Activated naive CD8-positive, alpha-beta T cell treated with anti-CD3 and anti-CD28 coated beads for 36 hours (primary cell): ENCODE data around the gene AREL1. TPM values are rescaled to one million over a fixed set of nuclear protein-coding genes. Genes with fewer than 3 reads are reported as not detected.
"Not testable (repeated sequence)": the region's sequence is repeated elsewhere in the genome, so short reads cannot be mapped to it uniquely, and the experiment has no call there.

Experiments
- DNase-seq: peaks from one replicate; pipeline ENCODE4 v3.0.0; 2021
- H3K27ac Mint-ChIP-seq: one replicate; pipeline ENCODE4 v1.8.0; 2022; ENCODE audit warnings: mild to moderate bottlenecking, moderate library complexity, mixed read lengths
- H3K27me3 Mint-ChIP-seq: one replicate; pipeline ENCODE4 v1.8.0; 2022; ENCODE audit warnings: mild to moderate bottlenecking, mixed read lengths
- H3K36me3 Mint-ChIP-seq: one replicate; pipeline ENCODE4 v1.8.0; 2021; ENCODE audit warnings: mild to moderate bottlenecking, mixed read lengths
- H3K4me1 Mint-ChIP-seq: one replicate; pipeline ENCODE4 v1.8.0; 2021; ENCODE audit warnings: mixed read lengths
- H3K4me3 Mint-ChIP-seq: one replicate; pipeline ENCODE4 v1.8.0; 2022; ENCODE audit warnings: mild to moderate bottlenecking, moderate library complexity, mixed read lengths
- H3K9me3 Mint-ChIP-seq: one replicate; pipeline ENCODE4 v1.8.0; 2022; ENCODE audit warnings: mixed read lengths
- total RNA-seq, 2 experiments: library from RNA; stranded (reverse); gene quantifications; one replicate each; pipeline ENCODE4 v1.2.3, GENCODE V29; 2021

AREL1 gene
- total RNA-seq: 10 to 100 TPM; 29.9 to 37.7 TPM

GRCh38 chr14:74712499-74713394 lies at the start of gene AREL1, which contains the start of gene FCF1:
Gene AREL1 (minus strand): TSS chr14:74713080. CDS start chr14:74685615, 27,465 bp downstream.
Gene FCF1 (plus strand): TSS chr14:74713144. CDS start chr14:74713198, 54 bp downstream.
- H3K4me3 Mint-ChIP-seq: peak within 1 kb of the TSS; percentile 98
- H3K9me3 Mint-ChIP-seq: no peaks in the 10 kb centered on the region
- peak within 1 kb of the TSS; percentile 95 for H3K27ac Mint-ChIP-seq
- DNase-seq: peak; percentile 84
- H3K36me3 Mint-ChIP-seq: peaks cover 13% of the 10 kb centered on the region
- H3K27me3 Mint-ChIP-seq: no peaks in the 10 kb centered on the region
- H3K4me1 Mint-ChIP-seq: peaks cover 37% of the 10 kb centered on the region

- H3K27me3 Mint-ChIP-seq, H3K4me3 Mint-ChIP-seq, H3K9me3 Mint-ChIP-seq, H3K36me3 Mint-ChIP-seq, H3K27ac Mint-ChIP-seq, DNase-seq, H3K4me1 Mint-ChIP-seq: not testable (repeated sequence)
Observed at GRCh38 chr14:74758505-74758904, 45.6 kb upstream of the AREL1 start.

DNA sequence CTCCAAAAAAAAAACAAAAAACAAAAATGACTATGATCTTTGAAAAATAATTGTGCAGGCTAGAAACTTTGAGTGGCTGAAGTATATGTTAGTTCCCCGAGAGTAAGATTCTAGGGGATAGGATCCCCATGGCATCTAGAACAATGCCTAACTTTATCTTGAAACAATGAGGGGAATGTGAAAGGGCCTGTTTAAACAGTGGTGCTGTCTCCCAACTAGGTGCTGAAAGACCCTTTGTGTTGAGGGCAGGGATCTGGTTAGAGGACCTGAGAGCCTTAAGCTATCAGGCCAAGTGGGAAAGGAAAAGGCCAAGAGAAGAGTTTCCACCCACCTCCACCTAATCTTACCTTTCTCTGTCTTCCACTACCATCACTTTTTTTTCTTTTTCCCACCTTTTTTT lies 43.4 kb upstream of the AREL1 start:
- peaks cover 9% of the 10 kb centered on the region for H3K9me3 Mint-ChIP-seq
- no peak for DNase-seq

DNA sequence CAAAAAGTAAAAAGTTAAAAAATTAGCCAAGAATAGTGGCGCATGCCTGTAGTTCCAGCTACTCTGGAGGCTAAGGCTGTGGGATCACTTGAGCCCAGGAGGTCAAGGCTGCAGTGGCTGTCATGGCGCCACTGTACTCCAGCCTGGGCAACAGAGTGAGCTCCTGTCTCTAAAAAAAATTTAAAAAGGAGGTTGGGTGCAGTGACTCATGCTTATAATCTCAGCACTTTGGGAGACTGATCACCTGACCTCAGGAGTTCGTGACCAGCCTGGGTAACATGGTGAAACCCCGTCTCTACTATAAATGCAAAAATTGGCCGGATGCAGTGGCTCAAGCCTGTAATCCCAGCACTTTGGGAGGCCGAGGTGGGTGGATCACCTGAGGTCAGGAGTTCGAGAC lies 42.0 kb upstream of the AREL1 start:
- Mint-ChIP-seq H3K4me3 (no peak overlapping the region), H3K4me1 (no peaks in the 10 kb centered on the region), H3K36me3 (peaks cover 4% of the 10 kb centered on the region), H3K27ac (no peak overlapping the region), H3K9me3 (peaks cover 9% of the 10 kb centered on the region), H3K27me3 (peaks cover 3% of the 10 kb centered on the region)
- no peak for DNase-seq

More for the DNA sequence above, 43.4 kb upstream of the AREL1 start:
- H3K27ac Mint-ChIP-seq: no peak overlapping the region
- H3K4me1 Mint-ChIP-seq: no peaks in the 10 kb centered on the region
- H3K4me3 Mint-ChIP-seq: no peak overlapping the region
- H3K36me3 Mint-ChIP-seq: peaks cover 4% of the 10 kb centered on the region
- peaks cover 3% of the 10 kb centered on the region for H3K27me3 Mint-ChIP-seq

DNA sequence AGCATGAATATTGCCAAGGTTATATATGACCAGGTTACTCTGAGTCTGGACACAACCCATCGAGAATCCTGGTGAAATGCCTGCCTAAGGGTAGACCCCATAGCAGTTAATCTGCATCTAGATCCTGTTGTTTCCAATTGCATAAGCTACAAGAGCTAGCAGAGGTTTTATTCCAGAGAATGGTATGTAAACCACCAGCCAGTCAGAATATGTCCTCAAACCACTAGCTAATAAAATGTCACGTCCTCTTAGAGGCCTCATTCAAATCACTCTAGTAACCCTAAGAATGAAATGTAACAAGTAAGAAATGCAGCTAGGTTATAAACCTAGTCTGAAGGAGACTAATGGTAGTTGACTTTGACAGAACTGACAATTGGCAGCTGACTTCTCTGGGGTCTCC lies 41.3 kb upstream of the AREL1 start:
- Mint-ChIP-seq H3K27me3 (peaks cover 3% of the 10 kb centered on the region), H3K36me3 (peaks cover 4% of the 10 kb centered on the region)

GRCh38 chr14:74747237-74747636 lies 34.4 kb upstream of the AREL1 start:
- Mint-ChIP-seq H3K4me3 (no peak overlapping the region), H3K27ac (no peak overlapping the region), H3K9me3 (peaks cover 4% of the 10 kb centered on the region), H3K27me3 (no peaks in the 10 kb centered on the region), H3K4me1 (peaks cover 8% of the 10 kb centered on the region), H3K36me3 (no peaks in the 10 kb centered on the region)
- DNase-seq: no peak

More for the DNA sequence above, 41.3 kb upstream of the AREL1 start:
- Mint-ChIP-seq H3K9me3 (peaks cover 9% of the 10 kb centered on the region), H3K4me3 (no peak overlapping the region), H3K27ac (no peak overlapping the region), H3K4me1 (no peaks in the 10 kb centered on the region)
- no peak for DNase-seq

DNA sequence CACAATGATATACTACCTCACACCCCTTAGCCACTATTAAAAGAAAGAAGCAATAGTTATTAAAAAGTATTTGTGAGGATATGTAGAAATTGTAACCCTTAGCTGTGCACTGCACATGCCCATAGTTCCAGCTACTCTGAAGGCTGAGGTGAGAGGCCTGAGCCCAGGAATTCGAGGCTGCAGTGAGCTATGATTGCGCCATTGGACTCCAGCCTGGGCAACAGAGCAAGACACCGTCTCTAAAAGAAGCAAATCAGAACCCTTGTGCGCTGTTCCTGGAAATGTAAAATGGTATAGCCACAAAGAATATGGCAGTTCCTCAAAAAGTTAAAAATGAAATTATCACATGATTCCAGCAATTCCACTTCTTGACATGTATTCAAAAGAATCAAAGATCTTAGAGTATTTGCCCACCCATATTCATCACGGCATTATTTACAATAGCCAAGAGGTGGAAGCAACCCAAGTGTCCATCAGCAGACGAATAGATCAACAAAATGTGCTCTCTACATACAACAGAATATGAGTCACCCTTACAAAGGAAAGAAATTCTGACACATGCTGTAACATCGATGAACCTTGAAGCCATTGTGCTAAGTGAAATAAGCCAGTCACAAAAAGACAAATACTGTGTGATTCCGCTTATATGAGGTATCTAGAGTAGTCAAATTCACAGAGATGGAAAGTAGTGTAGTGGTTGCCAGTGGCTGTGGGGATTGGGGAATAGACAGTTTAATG lies 26.6 kb upstream of the AREL1 start:
- Mint-ChIP-seq H3K9me3 (no peaks in the 10 kb centered on the region), H3K4me1 (peaks cover 8% of the 10 kb centered on the region), H3K36me3 (peaks cover 24% of the 10 kb centered on the region), H3K27me3 (no peaks in the 10 kb centered on the region), H3K27ac (no peak overlapping the region), H3K4me3 (no peak overlapping the region)
- no peak for DNase-seq

DNA sequence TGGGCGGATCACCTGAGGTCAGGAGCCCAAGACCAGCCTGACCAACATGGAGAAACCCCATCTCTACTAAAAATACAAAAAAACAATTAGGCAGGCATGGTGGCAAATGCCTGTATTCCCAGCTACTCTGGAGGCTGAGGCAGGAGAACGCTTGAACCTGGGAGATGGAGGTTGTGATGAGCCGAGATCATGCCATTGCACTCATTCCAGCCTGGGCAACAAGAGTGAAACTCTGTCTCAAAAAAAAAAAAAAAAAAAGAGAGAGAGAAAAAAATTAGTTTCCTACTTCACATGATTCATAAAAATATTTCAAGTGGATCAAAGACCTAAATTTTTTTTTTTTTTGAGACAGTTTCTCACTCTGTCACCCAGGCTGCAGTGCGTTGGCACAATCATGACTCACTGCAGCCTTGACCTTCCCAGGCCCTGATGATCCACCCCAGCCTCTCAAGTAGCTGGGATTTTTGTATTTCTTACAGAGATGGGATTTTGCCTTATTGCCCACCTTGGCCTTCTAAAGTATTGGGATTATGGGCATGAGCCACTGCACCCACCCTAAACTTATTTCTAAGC lies 25.0 kb upstream of the AREL1 start:
- DNase-seq: peak; percentile 10
- Mint-ChIP-seq H3K4me1 (no peaks in the 10 kb centered on the region), H3K27me3 (no peaks in the 10 kb centered on the region), H3K9me3 (no peaks in the 10 kb centered on the region), H3K36me3 (peaks cover 27% of the 10 kb centered on the region), H3K4me3 (no peak overlapping the region), H3K27ac (no peak overlapping the region)

DNA sequence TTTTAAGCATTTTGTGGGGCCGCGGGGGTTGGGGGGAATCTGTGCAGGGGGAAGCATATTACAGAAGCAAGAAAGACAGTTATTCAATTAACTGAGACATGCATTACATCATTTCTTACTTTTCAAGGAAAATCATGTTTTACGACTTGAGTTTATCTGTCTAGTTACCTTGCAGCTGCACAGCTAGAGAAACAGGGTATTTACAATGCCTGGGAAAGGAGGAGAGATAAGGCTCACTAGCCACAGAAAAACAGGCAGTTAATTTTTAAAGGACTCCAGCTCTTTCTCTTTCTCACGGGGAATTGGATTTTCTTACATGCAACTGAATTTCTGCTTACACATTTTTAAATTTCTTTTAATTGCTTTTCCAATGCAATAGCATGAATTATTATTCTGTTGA lies 22.2 kb upstream of the AREL1 start:
- DNase-seq: no peak
- no peak overlapping the region for H3K27ac Mint-ChIP-seq
- H3K4me3 Mint-ChIP-seq: no peak overlapping the region
- H3K9me3 Mint-ChIP-seq: no peaks in the 10 kb centered on the region
- H3K4me1 Mint-ChIP-seq: no peaks in the 10 kb centered on the region
- peaks cover 29% of the 10 kb centered on the region for H3K36me3 Mint-ChIP-seq
- H3K27me3 Mint-ChIP-seq: no peaks in the 10 kb centered on the region

DNA sequence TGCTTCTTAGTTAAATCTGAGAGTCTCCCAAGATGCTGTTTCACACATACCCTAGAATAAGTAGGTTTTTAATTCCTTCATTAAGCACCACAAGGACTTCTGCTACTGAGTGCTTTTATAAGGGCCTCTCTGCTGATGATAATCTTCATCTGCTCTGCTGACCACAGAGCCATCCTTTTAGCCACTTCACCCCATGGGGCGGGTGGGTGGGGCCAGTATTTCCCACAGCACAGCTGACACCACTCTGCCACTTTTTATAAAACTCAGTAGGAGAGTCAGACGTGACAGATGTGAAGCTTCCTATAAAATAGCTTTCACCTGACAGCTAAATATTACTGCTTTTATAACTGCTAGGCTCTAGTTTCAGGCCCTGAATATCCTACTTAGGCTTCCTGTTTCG lies 20.3 kb upstream of the AREL1 start:
- H3K4me1 Mint-ChIP-seq: no peaks in the 10 kb centered on the region
- H3K4me3 Mint-ChIP-seq: no peak overlapping the region
- H3K9me3 Mint-ChIP-seq: no peaks in the 10 kb centered on the region
- H3K27ac Mint-ChIP-seq: no peak overlapping the region
- no peak for DNase-seq
- H3K36me3 Mint-ChIP-seq: peaks cover 19% of the 10 kb centered on the region
- no peaks in the 10 kb centered on the region for H3K27me3 Mint-ChIP-seq

- Mint-ChIP-seq H3K27ac (no peak overlapping the region), H3K36me3 (peaks cover 17% of the 10 kb centered on the region), H3K9me3 (no peaks in the 10 kb centered on the region), H3K27me3 (no peaks in the 10 kb centered on the region), H3K4me3 (no peak overlapping the region), H3K4me1 (no peaks in the 10 kb centered on the region)
- no peak for DNase-seq
Observed at GRCh38 chr14:74732387-74732786, 19.5 kb upstream of the AREL1 start.

DNA sequence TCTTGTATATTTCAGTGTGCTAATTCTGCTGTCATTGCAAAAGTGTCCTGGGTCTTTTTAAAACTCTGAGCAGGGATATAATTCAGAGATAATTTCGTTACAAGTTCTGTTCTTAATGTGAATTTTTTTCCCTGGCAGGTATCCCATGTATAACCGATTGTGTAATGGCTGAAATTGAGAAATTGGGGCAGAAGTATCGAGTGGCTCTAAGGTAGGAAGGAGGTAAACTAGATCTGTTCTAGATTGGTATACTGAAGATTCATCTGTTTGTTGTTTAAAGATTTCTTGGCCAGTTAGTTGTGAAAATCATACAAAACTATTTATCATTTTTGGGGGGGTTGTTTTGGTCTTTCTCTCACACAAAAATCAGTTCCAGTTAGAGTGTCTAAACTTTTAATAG lies 10.3 kb upstream of the AREL1 start:
- no peak overlapping the region for H3K4me3 Mint-ChIP-seq
- H3K9me3 Mint-ChIP-seq: no peaks in the 10 kb centered on the region
- H3K27me3 Mint-ChIP-seq: no peaks in the 10 kb centered on the region
- no peak overlapping the region for H3K27ac Mint-ChIP-seq
- no peak for DNase-seq
- H3K4me1 Mint-ChIP-seq: no peaks in the 10 kb centered on the region
- peaks cover 25% of the 10 kb centered on the region for H3K36me3 Mint-ChIP-seq

GRCh38 chr14:74720526-74720925 lies 7.6 kb upstream of the AREL1 start:
- no peak overlapping the region for H3K4me3 Mint-ChIP-seq
- peaks cover 2% of the 10 kb centered on the region for H3K4me1 Mint-ChIP-seq
- no peak for DNase-seq
- H3K36me3 Mint-ChIP-seq: peaks cover 20% of the 10 kb centered on the region
- no peaks in the 10 kb centered on the region for H3K9me3 Mint-ChIP-seq
- H3K27ac Mint-ChIP-seq: no peak overlapping the region
- no peaks in the 10 kb centered on the region for H3K27me3 Mint-ChIP-seq

- DNase-seq: no peak
- peaks cover 37% of the 10 kb centered on the region for H3K4me1 Mint-ChIP-seq
- no peaks in the 10 kb centered on the region for H3K9me3 Mint-ChIP-seq
- H3K36me3 Mint-ChIP-seq: peaks cover 13% of the 10 kb centered on the region
- peak overlapping the region; percentile 98 for H3K4me3 Mint-ChIP-seq
- peak overlapping the region; percentile 95 for H3K27ac Mint-ChIP-seq
- no peaks in the 10 kb centered on the region for H3K27me3 Mint-ChIP-seq
Observed at GRCh38 chr14:74713395-74713735, 485 bp upstream of the AREL1 start.

GRCh38 chr14:74711651-74712050 lies 1.2 kb downstream of the AREL1 start:
- no peaks in the 10 kb centered on the region for H3K9me3 Mint-ChIP-seq
- peak overlapping the region; percentile 98 for H3K4me3 Mint-ChIP-seq
- H3K4me1 Mint-ChIP-seq: peaks cover 40% of the 10 kb centered on the region
- H3K27me3 Mint-ChIP-seq: no peaks in the 10 kb centered on the region
- DNase-seq: no peak
- peaks cover 10% of the 10 kb centered on the region for H3K36me3 Mint-ChIP-seq
- no peak overlapping the region for H3K27ac Mint-ChIP-seq
